NCI-H2171 treated with DMSO at 0.1 percent for 48 hours (cell line): Measurements from ENCODE around the gene ATP6V1F.

ENCODE experiments used
- DNase-seq: peaks from one replicate; lab custom pipeline; 2025; lab: John Stamatoyannopoulos, UW

The ATP6V1F gene

GRCh38 chr7:128835790-128836641, 26.6 kb upstream of the ATP6V1F start:
- DNase-seq, result no peak

GRCh38 chr7:128836729-128837348, 25.8 kb upstream of the ATP6V1F start:
- no peak for DNase-seq

- DNase-seq, result no peak
Measured at GRCh38 chr7:128837521-128837921, 25.1 kb upstream of the ATP6V1F start.

- DNase-seq, result no peak
Measured at GRCh38 chr7:128838109-128838779, 24.4 kb upstream of the ATP6V1F start.

GRCh38 chr7:128838981-128839731, 23.5 kb upstream of the ATP6V1F start:
- DNase-seq, result no peak

- DNase-seq, result no peak
Measured at GRCh38 chr7:128839751-128840177, 22.9 kb upstream of the ATP6V1F start.

- no peak for DNase-seq
Measured at GRCh38 chr7:128840326-128841170, 22.1 kb upstream of the ATP6V1F start.

- no peak for DNase-seq
Measured at GRCh38 chr7:128841171-128841690, 21.4 kb upstream of the ATP6V1F start.

- DNase-seq, result no peak
Measured at GRCh38 chr7:128841921-128842673, 20.6 kb upstream of the ATP6V1F start.

GRCh38 chr7:128842674-128843641, 19.7 kb upstream of the ATP6V1F start:
- no peak for DNase-seq

GRCh38 chr7:128843938-128844621, 18.6 kb upstream of the ATP6V1F start:
- no peak for DNase-seq

- no peak for DNase-seq
Measured at GRCh38 chr7:128844777-128845311, 17.8 kb upstream of the ATP6V1F start.

- DNase-seq, result no peak
Measured at GRCh38 chr7:128845475-128845874, 17.2 kb upstream of the ATP6V1F start.

- no peak for DNase-seq
Measured at GRCh38 chr7:128845987-128846386, 16.7 kb upstream of the ATP6V1F start.

- no peak for DNase-seq
Measured at GRCh38 chr7:128846781-128847444, 15.7 kb upstream of the ATP6V1F start.

- no peak for DNase-seq
Measured at GRCh38 chr7:128847721-128848211, 14.9 kb upstream of the ATP6V1F start.
